SU-DHL-6 (cell line): Measurements from ENCODE around the gene SP110.

Experiments
- H2AFZ ChIP-seq: fragments of 200-600 bp; sonication (generic); 2 replicates; pipeline ENCODE4 v1.6.1; 2014; ENCODE audit warnings: low read depth, mild to moderate bottlenecking, moderate library complexity, mixed read lengths, antibody characterized with exemption, low read length; ENCODE audit not compliant: severe bottlenecking
- H3F3A ChIP-seq: fragments of 200-600 bp; shearing (Covaris generic); 2 replicates; pipeline ENCODE4 v1.6.0; 2016; ENCODE audit warnings: antibody characterized with exemption, mild to moderate bottlenecking; ENCODE audit not compliant: insufficient read depth
- H3K27ac ChIP-seq: fragments of 200-600 bp; sonication (generic); 2 replicates; pipeline ENCODE4 v1.5.1; 2016; ENCODE audit warnings: low read depth, mild to moderate bottlenecking, low read length, moderate library complexity, mixed read lengths
- H3K27me3 ChIP-seq: fragments of 200-600 bp; sonication (generic), shearing (Covaris generic); 2 replicates; pipeline ENCODE4 v1.6.0; 2014; ENCODE audit warnings: mild to moderate bottlenecking, low read length
- H3K36me3 ChIP-seq: fragments of 200-600 bp; sonication (generic); 2 replicates; pipeline ENCODE4 v1.6.1; 2014; ENCODE audit warnings: mild to moderate bottlenecking, low read length, mixed read lengths
- H3K4me2 ChIP-seq: fragments of 300-600, 200-600 bp; shearing (Covaris generic), sonication (generic); 2 replicates; pipeline ENCODE4 v1.6.0; 2014; ENCODE audit warnings: low read length, low read depth, mild to moderate bottlenecking; ENCODE audit not compliant: poor library complexity, severe bottlenecking
- H3K4me3 ChIP-seq: fragments of 200-600 bp; sonication (generic); 2 replicates; pipeline ENCODE4 v1.5.1; 2014; ENCODE audit warnings: antibody characterized with exemption, low read length, mild to moderate bottlenecking, mixed read lengths; ENCODE audit not compliant: insufficient read depth, poor library complexity, severe bottlenecking
- H3K79me2 ChIP-seq: fragments of 200-600 bp; sonication (generic); 2 replicates; pipeline ENCODE4 v1.6.1; 2014; ENCODE audit warnings: mild to moderate bottlenecking, low read length, moderate library complexity; ENCODE audit not compliant: insufficient read depth
- H3K9ac ChIP-seq: fragments of 200-600 bp; sonication (generic); 2 replicates; pipeline ENCODE4 v1.7.0; 2014; ENCODE audit warnings: mild to moderate bottlenecking, low read length
- H3K9me2 ChIP-seq: fragments of 200-600 bp; sonication (generic); replicated peaks from 2 replicates; pipeline ENCODE4 v1.6.1; 2014; ENCODE audit warnings: low read length; ENCODE audit not compliant: insufficient read depth
- H3K9me3 ChIP-seq: fragments of 200-600 bp; sonication (generic); 2 replicates; pipeline ENCODE4 v1.6.1; 2014; ENCODE audit warnings: low read length, mixed read lengths; ENCODE audit not compliant: insufficient read depth
- H4K20me1 ChIP-seq: fragments of 200-600 bp; sonication (generic); 2 replicates; pipeline ENCODE4 v1.6.1; 2014; ENCODE audit warnings: low read depth, mild to moderate bottlenecking, antibody characterized with exemption, low read length, moderate library complexity, mixed read lengths
- CTCF ChIP-seq: fragments of 200-600 bp; sonication (generic); IDR thresholded peaks from one replicate; pipeline ENCODE4 v1.5.1; 2017; ENCODE audit warnings: antibody characterized with exemption, mild to moderate bottlenecking, low read length, moderate library complexity; ENCODE audit not compliant: insufficient read depth, poor library complexity, severe bottlenecking
- EZH2phosphoT487 ChIP-seq: fragments of 200-600 bp; sonication (generic), shearing (Covaris generic); conservative IDR thresholded peaks from 2 replicates; pipeline ENCODE4 v1.6.1; 2018; ENCODE audit warnings: mild to moderate bottlenecking, antibody characterized with exemption, low read length, moderate library complexity, mixed read lengths

SP110 gene

GRCh38 chr2:230250231-230250630 lies 30.4 kb upstream of the SP110 start:
- H3F3A ChIP-seq: no peaks in the 10 kb centered on the region
- TF ChIP-seq EZH2phosphoT487: no peak
- no peak for TF ChIP-seq CTCF
- H4K20me1 ChIP-seq: no peaks in the 10 kb centered on the region
- H3K9me2 ChIP-seq: no peaks in the 10 kb centered on the region
- H3K9me3 ChIP-seq: no peaks in the 10 kb centered on the region
- no peaks in the 10 kb centered on the region for H3K79me2 ChIP-seq
- H3K4me2 ChIP-seq: no peak overlapping the region
- no peak overlapping the region for H3K27ac ChIP-seq
- no peak overlapping the region for H3K9ac ChIP-seq
- no peak overlapping the region for H2AFZ ChIP-seq
- no peak overlapping the region for H3K4me3 ChIP-seq
- peaks cover 8% of the 10 kb centered on the region; the same call in 1 of the 2 replicates for H3K36me3 ChIP-seq
- no peaks in the 10 kb centered on the region for H3K27me3 ChIP-seq

DNA sequence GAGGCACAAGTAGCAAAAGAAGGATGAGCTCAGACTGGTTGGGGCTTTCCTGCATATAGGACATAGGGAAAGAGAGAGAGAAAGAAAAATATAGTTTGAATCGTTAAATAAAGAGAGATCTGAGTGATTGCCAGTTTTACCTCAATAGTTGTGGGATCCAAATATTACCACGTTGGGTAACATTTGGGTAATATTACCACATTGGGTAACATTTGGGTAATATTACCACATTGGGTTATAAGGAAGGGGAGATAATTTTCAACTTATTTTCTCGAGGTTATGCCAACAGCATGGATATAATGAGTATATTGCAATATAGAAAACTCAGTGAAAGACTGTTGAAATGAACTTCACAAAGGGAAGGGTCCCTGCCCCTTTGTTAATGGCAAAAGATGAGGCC lies 26.4 kb upstream of the SP110 start:
- Histone ChIP-seq H3K9me3 (no peaks in the 10 kb centered on the region), H4K20me1 (no peaks in the 10 kb centered on the region), H2AFZ (no peak overlapping the region), H3K9ac (no peak overlapping the region), H3F3A (no peaks in the 10 kb centered on the region), H3K4me3 (no peak overlapping the region), H3K9me2 (no peaks in the 10 kb centered on the region), H3K79me2 (no peaks in the 10 kb centered on the region), H3K27ac (no peak overlapping the region), H3K4me2 (no peak overlapping the region), H3K36me3 (peaks cover 7% of the 10 kb centered on the region; the same call in 1 of the 2 replicates), H3K27me3 (no peaks in the 10 kb centered on the region)
- TF ChIP-seq EZH2phosphoT487 (no peak), CTCF (no peak)

- Histone ChIP-seq H3K9me3 (no peaks in the 10 kb centered on the region), H3K4me2 (no peak overlapping the region), H4K20me1 (no peaks in the 10 kb centered on the region), H3K79me2 (no peaks in the 10 kb centered on the region), H3F3A (no peaks in the 10 kb centered on the region), H3K9ac (no peak overlapping the region), H3K27ac (no peak overlapping the region), H3K36me3 (peaks cover 20% of the 10 kb centered on the region), H3K4me3 (no peak overlapping the region), H3K9me2 (no peaks in the 10 kb centered on the region), H3K27me3 (no peaks in the 10 kb centered on the region), H2AFZ (no peak overlapping the region)
- TF ChIP-seq CTCF (no peak), EZH2phosphoT487 (no peak)
These were observed 24.4 kb upstream of the SP110 start for GRCh38 chr2:230244211-230244610.
